Left ventricle myocardium inferior (tissue), 1 donor: ENCODE results near the gene PDE3B. TPM values are rescaled to one million over a fixed set of nuclear protein-coding genes. Genes with fewer than 3 reads are reported as not detected.

Experiments used
- DNase-seq: peaks from one replicate; pipeline ENCODE4 v3.0.0-alpha.2; 2020
- H3K27ac ChIP-seq: fragments of 200-600 bp; replicated peaks from 2 replicates; pipeline ENCODE4 v1.8.0; 2021
- H3K27me3 ChIP-seq: fragments of 200-600 bp; 2 replicates; pipeline ENCODE4 v1.8.0; 2021; ENCODE audit warnings: low read depth
- H3K36me3 ChIP-seq: fragments of 200-600 bp; 2 replicates; pipeline ENCODE4 v1.8.0; 2021
- H3K4me1 ChIP-seq: fragments of 200-600 bp; 2 replicates; pipeline ENCODE4 v1.8.0; 2021
- H3K4me3 ChIP-seq: fragments of 200-600 bp; 2 replicates; pipeline ENCODE4 v1.8.0; 2021; ENCODE audit warnings: mild to moderate bottlenecking, moderate library complexity
- H3K9me3 ChIP-seq: fragments of 200-600 bp; replicated peaks from 2 replicates; pipeline ENCODE4 v1.8.0; 2021
- intact Hi-C: fragments of 100-400 bp; cut with micrococcal nuclease; formaldehyde crosslinking; loops from one replicate; pipeline ENCODE4 v1.11.0; 2022
- total RNA-seq: library from RNA; stranded (reverse); fragmentation: NEBNext Ultra II Directional; extraction: Animal tissue kit (Norgen Biotek cat#: 25700); gene quantifications from one replicate; pipeline ENCODE4 v1.2.1, GENCODE V29; 2021
- TF ChIP-seq, protein P1 (sequence below): fragments of 200-600 bp; IDR thresholded peaks from 2 replicates; pipeline ENCODE4 v1.8.0; 2021; ENCODE audit warnings: antibody characterized with exemption, mild to moderate bottlenecking, borderline replicate concordance
- donor health status: DM: no; HTN: yes; CAD: no; lungs with severe emphysema.

The PDE3B gene
- total RNA-seq, 1 donor from 2014 or later: 5.9 TPM

DNA sequence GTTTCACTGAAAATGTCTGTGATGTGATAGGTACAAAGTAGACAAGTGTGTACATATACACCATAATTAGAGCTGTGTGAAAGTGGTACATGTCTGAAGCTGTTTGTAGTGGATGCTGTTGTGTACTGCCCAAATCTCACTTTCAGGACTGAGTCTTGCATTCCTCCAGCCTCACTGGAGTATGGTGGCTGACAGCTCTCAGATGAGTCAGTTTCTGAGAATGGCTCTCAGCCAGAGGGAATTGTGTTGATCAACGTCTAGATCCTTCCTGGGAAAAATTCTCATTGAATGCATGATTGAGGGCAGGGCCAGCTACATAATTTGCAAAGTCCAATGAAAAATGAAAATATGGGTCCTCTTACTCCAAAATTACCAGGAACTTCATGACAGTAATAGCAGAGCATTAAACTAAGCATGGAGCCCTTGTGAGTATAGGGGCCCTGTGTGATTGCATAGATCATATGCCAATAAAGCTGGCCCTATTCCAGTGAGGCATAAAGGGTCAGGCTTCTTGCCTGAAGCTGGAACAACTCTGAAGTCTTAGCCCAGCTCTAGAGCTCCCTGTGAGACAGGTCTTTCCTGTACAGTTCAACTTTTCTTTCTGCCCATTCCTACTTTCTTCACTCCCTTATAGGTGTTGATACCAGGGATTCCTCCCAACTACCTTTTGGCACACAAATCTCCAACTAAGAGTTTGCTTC is 259.2 kb downstream of the PDE3B start:
- no peaks in the 10 kb centered on the region for H3K36me3 ChIP-seq
- no peak overlapping the region for H3K4me3 ChIP-seq
- intact Hi-C loops: loop anchor here (5.0 kb wide), 1 partner anchor 360 kb away; no protein-coding TSS in a partner anchor
- DNase-seq: no peak
- H3K27me3 ChIP-seq: no peaks in the 10 kb centered on the region
- no peaks in the 10 kb centered on the region for H3K9me3 ChIP-seq
- TF ChIP-seq, protein P1, sequence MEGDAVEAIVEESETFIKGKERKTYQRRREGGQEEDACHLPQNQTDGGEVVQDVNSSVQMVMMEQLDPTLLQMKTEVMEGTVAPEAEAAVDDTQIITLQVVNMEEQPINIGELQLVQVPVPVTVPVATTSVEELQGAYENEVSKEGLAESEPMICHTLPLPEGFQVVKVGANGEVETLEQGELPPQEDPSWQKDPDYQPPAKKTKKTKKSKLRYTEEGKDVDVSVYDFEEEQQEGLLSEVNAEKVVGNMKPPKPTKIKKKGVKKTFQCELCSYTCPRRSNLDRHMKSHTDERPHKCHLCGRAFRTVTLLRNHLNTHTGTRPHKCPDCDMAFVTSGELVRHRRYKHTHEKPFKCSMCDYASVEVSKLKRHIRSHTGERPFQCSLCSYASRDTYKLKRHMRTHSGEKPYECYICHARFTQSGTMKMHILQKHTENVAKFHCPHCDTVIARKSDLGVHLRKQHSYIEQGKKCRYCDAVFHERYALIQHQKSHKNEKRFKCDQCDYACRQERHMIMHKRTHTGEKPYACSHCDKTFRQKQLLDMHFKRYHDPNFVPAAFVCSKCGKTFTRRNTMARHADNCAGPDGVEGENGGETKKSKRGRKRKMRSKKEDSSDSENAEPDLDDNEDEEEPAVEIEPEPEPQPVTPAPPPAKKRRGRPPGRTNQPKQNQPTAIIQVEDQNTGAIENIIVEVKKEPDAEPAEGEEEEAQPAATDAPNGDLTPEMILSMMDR: no peak
- peaks cover 16% of the 10 kb centered on the region for H3K4me1 ChIP-seq
- H3K27ac ChIP-seq: no peak overlapping the region

DNA sequence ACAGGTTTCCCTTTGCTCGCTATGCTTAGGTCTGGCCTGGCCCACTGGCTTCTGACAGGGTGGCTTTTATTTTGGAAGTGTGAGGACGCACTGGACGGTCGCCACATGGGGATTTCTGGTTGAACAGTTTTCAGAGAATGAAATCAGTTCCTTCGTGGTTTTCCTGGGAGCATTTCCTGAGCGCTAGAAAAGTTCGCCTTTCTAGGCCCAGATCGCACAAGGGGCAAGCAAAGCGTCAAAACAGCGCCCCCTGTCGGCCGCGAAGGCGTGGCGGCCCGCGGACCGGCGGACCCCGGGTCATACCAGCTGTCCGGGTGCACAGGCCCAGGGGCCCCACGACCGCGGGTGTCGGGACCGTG is 261.1 kb downstream of the PDE3B start:
- no peak overlapping the region for H3K27ac ChIP-seq
- intact Hi-C loops: loop anchor here (5.0 kb wide), 1 partner anchor 362 kb away; no protein-coding TSS in a partner anchor

DNA sequence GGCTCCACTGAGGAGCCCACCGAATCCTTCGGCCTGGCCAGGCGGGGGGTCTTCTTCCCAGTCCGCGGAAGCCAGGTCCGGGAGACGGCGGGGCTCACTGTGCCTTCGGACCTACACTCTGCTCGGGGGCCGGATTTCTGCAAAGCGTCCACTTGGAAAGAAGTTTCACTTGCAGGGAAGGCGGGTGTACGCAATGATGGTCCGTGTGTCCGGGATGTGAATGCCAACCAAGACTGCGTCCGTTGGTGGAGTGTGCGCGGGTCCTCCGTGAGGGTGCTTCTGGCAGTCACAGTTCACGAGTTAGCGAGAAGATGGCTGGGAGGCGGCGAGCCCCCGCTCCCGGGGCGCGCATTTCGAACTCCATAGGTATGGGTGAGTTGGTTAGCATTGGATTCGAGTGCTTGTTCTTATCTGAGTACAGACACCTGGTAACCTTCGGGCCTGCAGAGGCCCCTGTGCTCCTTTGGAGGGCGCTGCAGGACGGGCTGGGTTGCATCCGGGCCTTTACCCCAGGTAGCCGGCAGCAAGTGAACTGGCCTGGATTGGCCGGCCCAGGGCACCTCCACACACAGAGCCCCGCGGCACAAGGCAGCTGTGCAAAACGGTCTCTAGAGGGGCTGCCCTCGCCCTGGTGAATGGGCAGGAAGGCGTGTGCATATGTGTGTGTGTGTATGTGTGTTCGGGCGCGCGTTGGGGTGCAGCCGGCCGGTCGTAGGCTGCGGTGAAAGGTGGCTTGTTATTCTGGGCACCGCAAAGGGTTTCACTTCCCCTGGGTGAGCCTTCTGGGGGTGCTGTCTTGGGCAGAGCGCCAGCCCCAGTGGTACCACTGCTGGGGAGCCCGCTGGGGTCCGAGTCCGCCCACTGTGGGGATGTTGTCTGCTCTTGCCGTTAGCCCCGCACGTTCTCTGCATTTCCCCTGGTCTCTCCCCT is 261.8 kb downstream of the PDE3B start:
- no peaks in the 10 kb centered on the region for H3K9me3 ChIP-seq
- H3K27me3 ChIP-seq: no peaks in the 10 kb centered on the region
- no peak overlapping the region for H3K27ac ChIP-seq
- peaks cover 16% of the 10 kb centered on the region for H3K4me1 ChIP-seq
- peak overlapping the region; percentile 73 for H3K4me3 ChIP-seq
- peak; percentile 27 for DNase-seq
- TF ChIP-seq, protein P1: peak; percentile 44
- intact Hi-C loops: no loop called here
- no peaks in the 10 kb centered on the region for H3K36me3 ChIP-seq

More for the DNA sequence above, 261.1 kb downstream of the PDE3B start:
- TF ChIP-seq, protein P1: peak; percentile 90
- peak; percentile 87 for DNase-seq
- peak overlapping the region; percentile 73 for H3K4me3 ChIP-seq
- no peaks in the 10 kb centered on the region for H3K27me3 ChIP-seq
- H3K4me1 ChIP-seq: peaks cover 16% of the 10 kb centered on the region
- H3K9me3 ChIP-seq: no peaks in the 10 kb centered on the region
- H3K36me3 ChIP-seq: no peaks in the 10 kb centered on the region

DNA sequence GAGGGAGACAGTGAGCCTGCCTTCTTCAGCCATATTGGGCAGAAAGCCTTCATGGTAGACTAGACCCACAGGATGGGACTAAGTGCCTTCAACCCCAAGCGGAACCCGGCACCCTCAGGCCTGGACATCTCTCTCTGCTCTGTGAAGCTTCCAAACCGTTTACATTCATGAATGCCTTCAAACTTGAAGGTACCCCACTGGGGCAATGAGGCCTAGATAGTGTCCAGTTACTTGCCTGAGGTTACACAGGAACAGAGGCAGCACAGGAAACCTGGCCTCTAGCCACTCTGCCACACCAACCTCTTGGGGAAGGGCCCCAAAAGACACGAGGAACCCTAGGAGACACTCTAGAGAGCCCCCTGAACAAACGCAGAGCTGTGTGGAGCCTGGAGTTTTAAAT is 263.0 kb downstream of the PDE3B start:
- Histone ChIP-seq H3K27me3 (no peaks in the 10 kb centered on the region), H3K4me1 (peaks cover 16% of the 10 kb centered on the region), H3K4me3 (no peak overlapping the region), H3K36me3 (no peaks in the 10 kb centered on the region), H3K27ac (no peak overlapping the region), H3K9me3 (no peaks in the 10 kb centered on the region)
- no peak for DNase-seq
- intact Hi-C loops: no loop called here
- TF ChIP-seq, protein P1: no peak

DNA sequence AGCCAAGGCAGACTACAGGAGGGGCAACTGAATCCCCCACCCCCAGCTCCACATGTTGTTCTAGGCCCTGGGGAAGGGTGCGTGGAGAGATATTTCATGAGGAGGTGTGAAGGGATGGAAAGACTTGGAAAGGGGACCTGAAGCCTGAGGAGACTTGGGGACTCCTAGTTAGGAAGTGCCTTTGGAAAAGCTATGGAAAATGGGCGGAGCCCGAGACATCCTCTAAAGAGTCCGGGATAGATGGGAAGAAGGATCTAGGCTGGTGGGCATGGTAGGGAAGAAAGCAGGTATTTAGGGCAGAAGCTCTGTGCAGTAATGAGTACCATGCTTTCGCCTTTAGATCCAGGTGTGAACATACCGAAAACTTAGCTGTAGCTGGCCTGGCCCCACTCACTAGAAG is 263.4 kb downstream of the PDE3B start:
- no peaks in the 10 kb centered on the region for H3K27me3 ChIP-seq
- intact Hi-C loops: no loop called here
- no peak for DNase-seq
- TF ChIP-seq, protein P1: no peak
- no peak overlapping the region for H3K4me3 ChIP-seq
- no peak overlapping the region for H3K27ac ChIP-seq
- H3K36me3 ChIP-seq: no peaks in the 10 kb centered on the region
- H3K4me1 ChIP-seq: peaks cover 16% of the 10 kb centered on the region
- no peaks in the 10 kb centered on the region for H3K9me3 ChIP-seq
